ENCODE data around the gene KRT37.

DNA sequence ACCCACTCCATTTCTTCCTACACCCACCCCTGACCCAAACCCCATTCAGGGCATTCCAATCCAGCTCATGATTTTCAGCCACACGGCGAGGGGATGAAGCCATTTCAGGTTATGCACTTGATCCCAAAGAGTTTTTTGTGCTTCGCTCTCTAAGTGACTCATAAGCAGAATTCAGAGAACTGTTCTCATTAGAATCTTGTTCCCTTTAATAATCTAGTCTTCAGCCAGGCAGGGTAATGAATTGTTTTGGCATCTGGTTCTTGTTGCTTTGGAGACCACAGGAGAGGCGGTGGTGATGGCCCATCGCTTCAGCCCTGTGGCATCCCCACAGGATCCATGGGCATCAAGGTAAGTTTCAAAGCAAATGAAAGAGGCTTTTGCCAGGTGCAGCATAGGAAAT is 22.2 kb downstream of the KRT37 start:
- TF ChIP-seq KLF1 (tag; IDR thresholded peaks at IDR 0.05) (no peak), TAF7 (tag; IDR thresholded peaks at IDR 0.05) (no peak), EWSR1 (IDR thresholded peaks at IDR 0.05; ENCODE audit: borderline replicate concordance, low read depth, partially characterized antibody) (no peak), ATF3 (IDR thresholded peaks at IDR 0.05) (no peak), ATF3 (CRISPR knock-in tag; conservative IDR thresholded peaks at IDR 0.05) (no peak), ZEB2 (IDR thresholded peaks at IDR 0.05) (no peak), JUN (IDR thresholded peaks at IDR 0.05; ENCODE audit: borderline replicate concordance, low read depth, low read length) (no peak), JUN (CRISPR knock-in tag; IDR thresholded peaks at IDR 0.05; ENCODE audit: borderline replicate concordance) (no peak), MTF1 (CRISPR knock-in tag; IDR thresholded peaks at IDR 0.05; ENCODE audit: borderline replicate concordance) (no peak), GATA2 (CRISPR knock-in tag; IDR thresholded peaks at IDR 0.05) (no peak)
- TF ChIP-seq, protein P1, sequence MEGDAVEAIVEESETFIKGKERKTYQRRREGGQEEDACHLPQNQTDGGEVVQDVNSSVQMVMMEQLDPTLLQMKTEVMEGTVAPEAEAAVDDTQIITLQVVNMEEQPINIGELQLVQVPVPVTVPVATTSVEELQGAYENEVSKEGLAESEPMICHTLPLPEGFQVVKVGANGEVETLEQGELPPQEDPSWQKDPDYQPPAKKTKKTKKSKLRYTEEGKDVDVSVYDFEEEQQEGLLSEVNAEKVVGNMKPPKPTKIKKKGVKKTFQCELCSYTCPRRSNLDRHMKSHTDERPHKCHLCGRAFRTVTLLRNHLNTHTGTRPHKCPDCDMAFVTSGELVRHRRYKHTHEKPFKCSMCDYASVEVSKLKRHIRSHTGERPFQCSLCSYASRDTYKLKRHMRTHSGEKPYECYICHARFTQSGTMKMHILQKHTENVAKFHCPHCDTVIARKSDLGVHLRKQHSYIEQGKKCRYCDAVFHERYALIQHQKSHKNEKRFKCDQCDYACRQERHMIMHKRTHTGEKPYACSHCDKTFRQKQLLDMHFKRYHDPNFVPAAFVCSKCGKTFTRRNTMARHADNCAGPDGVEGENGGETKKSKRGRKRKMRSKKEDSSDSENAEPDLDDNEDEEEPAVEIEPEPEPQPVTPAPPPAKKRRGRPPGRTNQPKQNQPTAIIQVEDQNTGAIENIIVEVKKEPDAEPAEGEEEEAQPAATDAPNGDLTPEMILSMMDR (IDR thresholded peaks at IDR 0.05 in 2 of 3, conservative IDR thresholded peaks at IDR 0.05 in 1 of 3; ENCODE audit: insufficient read depth in 2 of 3, low read depth in 1 of 3, low read length in 3 of 3): no peak

Measured in K562 (cell line).